ENCODE data around the gene RMRP. TPM values are rescaled to one million over a fixed set of nuclear protein-coding genes. Genes with fewer than 3 reads are reported as not detected.
"Not testable (repeated sequence)": the region's sequence is repeated elsewhere in the genome, so short reads cannot be mapped to it uniquely, and the experiment has no call there.

RMRP gene
- total RNA-seq, 1 donor from 2014 or later: 24,340 TPM

- Histone ChIP-seq H3K4me1 (peaks cover 24% of the 10 kb centered on the region), H3K9me3 (no peaks in the 10 kb centered on the region), H3K36me3 (no peaks in the 10 kb centered on the region), H3K4me3 (no peak overlapping the region), H3K27me3 (ENCODE audit: low read depth) (no peaks in the 10 kb centered on the region), H3K27ac (no peak overlapping the region)
- TF ChIP-seq CTCF (IDR thresholded peaks at IDR 0.05): no peak
- intact Hi-C loops (cut with DNase I): no loop called here
- DNase-seq: no peak
- ATAC-seq: no peak
Observed at GRCh38 chr9:35615981-35616680, 41.7 kb downstream of the RMRP start.

GRCh38 chr9:35612843-35613242 is 45.0 kb downstream of the RMRP start:
- no peak for ATAC-seq
- no peaks in the 10 kb centered on the region for H3K27me3 ChIP-seq (ENCODE audit: low read depth)
- no peak for DNase-seq
- intact Hi-C loops (cut with DNase I): no loop called here
- H3K4me1 ChIP-seq: peaks cover 8% of the 10 kb centered on the region
- no peak for TF ChIP-seq CTCF (IDR thresholded peaks at IDR 0.05)
- H3K27ac ChIP-seq: no peak overlapping the region
- peaks cover 23% of the 10 kb centered on the region for H3K36me3 ChIP-seq
- H3K4me3 ChIP-seq: no peak overlapping the region
- H3K9me3 ChIP-seq: no peaks in the 10 kb centered on the region

- ATAC-seq; H3K27ac ChIP-seq; intact Hi-C loops (cut with DNase I): not testable (repeated sequence)
Observed at GRCh38 chr9:35612066-35612465, 45.8 kb downstream of the RMRP start.

GRCh38 chr9:35611230-35611797 is 46.5 kb downstream of the RMRP start:
- ATAC-seq (peak; percentile 40 to 72), DNase-seq (no peak)
- intact Hi-C loops (cut with DNase I): no loop called here
- peaks cover 32% of the 10 kb centered on the region for H3K36me3 ChIP-seq
- no peaks in the 10 kb centered on the region for H3K9me3 ChIP-seq
- H3K27ac ChIP-seq: no peak overlapping the region
- peak; percentile 60 for TF ChIP-seq CTCF (IDR thresholded peaks at IDR 0.05)
- peaks cover 14% of the 10 kb centered on the region for H3K4me1 ChIP-seq
- no peak overlapping the region for H3K4me3 ChIP-seq
- no peaks in the 10 kb centered on the region for H3K27me3 ChIP-seq (ENCODE audit: low read depth)

More at GRCh38 chr9:35612066-35612465, 45.8 kb downstream of the RMRP start:
- H3K4me3 ChIP-seq; DNase-seq; H3K4me1 ChIP-seq; H3K27me3 ChIP-seq (ENCODE audit: low read depth); H3K9me3 ChIP-seq: not testable (repeated sequence)
- H3K36me3 ChIP-seq: peaks cover 31% of the 10 kb centered on the region

- Histone ChIP-seq H3K9me3 (no peaks in the 10 kb centered on the region), H3K4me3 (no peak overlapping the region), H3K27ac (no peak overlapping the region), H3K36me3 (peaks cover 32% of the 10 kb centered on the region), H3K27me3 (ENCODE audit: low read depth) (no peaks in the 10 kb centered on the region), H3K4me1 (peaks cover 19% of the 10 kb centered on the region)
- ATAC-seq (no peak), DNase-seq (no peak)
- intact Hi-C loops (cut with DNase I): no loop called here
- no peak for TF ChIP-seq CTCF (IDR thresholded peaks at IDR 0.05)
Observed at GRCh38 chr9:35609820-35610163, 48.0 kb downstream of the RMRP start.

All from lower lobe of right lung (tissue), 2 donors.